SU-DHL-6 (cell line): ENCODE results near the gene ZFR2.

Source experiments
- EZH2phosphoT487 ChIP-seq: fragments of 200-600 bp; sonication (generic), shearing (Covaris generic); conservative IDR thresholded peaks from 2 replicates; pipeline ENCODE4 v1.6.1; 2018; ENCODE audit warnings: mild to moderate bottlenecking, antibody characterized with exemption, low read length, moderate library complexity, mixed read lengths
- TF ChIP-seq, protein P1 (sequence below): fragments of 200-600 bp; sonication (generic); IDR thresholded peaks from one replicate; pipeline ENCODE4 v1.5.1; 2017; ENCODE audit warnings: antibody characterized with exemption, mild to moderate bottlenecking, low read length, moderate library complexity; ENCODE audit not compliant: insufficient read depth, poor library complexity, severe bottlenecking

DNA sequence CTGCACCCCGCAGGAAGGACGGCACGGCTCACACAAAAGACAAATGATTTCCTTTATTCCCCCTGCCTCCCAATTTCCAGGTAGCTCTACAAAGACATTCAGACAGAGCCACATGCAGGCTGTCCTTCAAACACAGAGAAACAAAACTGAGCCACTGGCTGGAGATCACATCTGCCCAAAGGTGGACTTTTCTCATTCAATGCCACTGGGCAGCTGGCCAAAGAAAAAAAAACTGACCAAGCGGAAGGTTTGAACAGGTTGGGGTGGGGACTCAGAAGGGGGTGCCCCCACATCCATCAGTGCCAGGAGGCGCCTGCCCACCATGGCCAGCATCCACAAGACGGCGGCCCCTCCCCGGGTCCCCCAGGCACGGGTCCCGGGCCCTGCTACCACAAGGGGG, 64.9 kb downstream of the ZFR2 start:
- TF ChIP-seq, protein P1, sequence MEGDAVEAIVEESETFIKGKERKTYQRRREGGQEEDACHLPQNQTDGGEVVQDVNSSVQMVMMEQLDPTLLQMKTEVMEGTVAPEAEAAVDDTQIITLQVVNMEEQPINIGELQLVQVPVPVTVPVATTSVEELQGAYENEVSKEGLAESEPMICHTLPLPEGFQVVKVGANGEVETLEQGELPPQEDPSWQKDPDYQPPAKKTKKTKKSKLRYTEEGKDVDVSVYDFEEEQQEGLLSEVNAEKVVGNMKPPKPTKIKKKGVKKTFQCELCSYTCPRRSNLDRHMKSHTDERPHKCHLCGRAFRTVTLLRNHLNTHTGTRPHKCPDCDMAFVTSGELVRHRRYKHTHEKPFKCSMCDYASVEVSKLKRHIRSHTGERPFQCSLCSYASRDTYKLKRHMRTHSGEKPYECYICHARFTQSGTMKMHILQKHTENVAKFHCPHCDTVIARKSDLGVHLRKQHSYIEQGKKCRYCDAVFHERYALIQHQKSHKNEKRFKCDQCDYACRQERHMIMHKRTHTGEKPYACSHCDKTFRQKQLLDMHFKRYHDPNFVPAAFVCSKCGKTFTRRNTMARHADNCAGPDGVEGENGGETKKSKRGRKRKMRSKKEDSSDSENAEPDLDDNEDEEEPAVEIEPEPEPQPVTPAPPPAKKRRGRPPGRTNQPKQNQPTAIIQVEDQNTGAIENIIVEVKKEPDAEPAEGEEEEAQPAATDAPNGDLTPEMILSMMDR: no peak
- TF ChIP-seq EZH2phosphoT487: no peak
